ENCODE measurements around the gene PSD4.

The PSD4 gene

GRCh38 chr2:113226462-113226861, 52.7 kb downstream of the PSD4 start:
- no peak for DNase-seq

GRCh38 chr2:113227290-113227689, 53.5 kb downstream of the PSD4 start:
- no peak for DNase-seq

DNA sequence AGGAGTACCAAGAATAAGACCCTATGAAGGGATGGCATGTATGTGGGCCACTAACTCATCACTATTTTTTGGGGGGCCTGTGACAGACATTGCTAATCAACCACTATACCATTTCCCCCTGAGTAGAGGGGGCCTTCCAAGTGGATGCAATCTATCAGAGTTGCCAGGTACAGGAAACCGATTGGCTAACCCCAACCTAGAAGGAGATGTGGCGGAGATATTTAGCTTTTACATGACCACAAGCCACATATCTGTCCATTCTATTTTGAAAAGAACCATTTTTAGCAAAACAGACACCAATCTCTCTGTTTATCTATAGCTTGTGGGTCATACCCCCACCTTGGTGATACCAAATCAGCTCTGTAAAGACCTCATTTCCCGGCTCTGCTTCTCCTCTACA, 53.9 kb downstream of the PSD4 start:
- no peak for DNase-seq

DNA sequence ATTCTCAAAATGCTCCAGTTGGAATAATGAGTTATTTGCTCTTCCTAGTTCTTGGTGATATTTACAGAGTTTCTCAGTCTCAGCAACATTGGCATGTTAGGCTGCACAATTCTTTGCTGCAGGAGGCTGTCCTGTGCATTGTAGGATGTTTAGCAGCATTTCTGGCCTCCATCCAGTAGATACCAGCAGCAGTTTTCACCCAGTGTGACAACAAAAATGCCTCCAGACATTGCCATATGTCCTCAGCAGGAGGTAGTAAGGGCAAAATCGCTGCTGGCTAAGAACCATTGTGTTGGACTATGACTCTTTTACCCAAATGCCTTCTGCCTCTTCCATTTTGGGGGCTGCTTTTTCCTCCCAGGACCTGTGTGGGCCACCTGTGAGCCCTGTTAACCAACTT, 54.6 kb downstream of the PSD4 start:
- DNase-seq: no peak

- DNase-seq: no peak
Measured at GRCh38 chr2:113228991-113229716, 55.4 kb downstream of the PSD4 start.

- DNase-seq: no peak
Measured at GRCh38 chr2:113229795-113230194, 56.0 kb downstream of the PSD4 start.

DNA sequence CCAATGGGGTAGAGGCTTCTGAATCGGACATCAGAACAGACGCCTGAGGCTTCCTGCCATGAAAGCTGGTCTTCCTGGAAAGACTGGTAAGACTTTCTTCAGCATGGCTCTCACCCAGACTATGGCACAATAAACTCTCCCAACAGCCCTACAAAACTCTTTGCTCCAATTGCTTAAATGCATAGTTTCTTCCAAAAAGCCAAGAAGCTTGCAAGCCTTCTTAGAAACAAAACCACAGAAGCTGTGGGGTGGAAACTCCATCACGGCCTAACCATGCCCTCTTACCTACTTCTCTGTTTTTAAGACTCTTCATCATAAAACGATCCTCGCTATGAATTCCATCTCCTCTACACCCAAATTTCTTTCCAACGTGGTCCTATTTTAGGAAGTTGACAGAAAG, 56.8 kb downstream of the PSD4 start:
- DNase-seq: no peak

DNA sequence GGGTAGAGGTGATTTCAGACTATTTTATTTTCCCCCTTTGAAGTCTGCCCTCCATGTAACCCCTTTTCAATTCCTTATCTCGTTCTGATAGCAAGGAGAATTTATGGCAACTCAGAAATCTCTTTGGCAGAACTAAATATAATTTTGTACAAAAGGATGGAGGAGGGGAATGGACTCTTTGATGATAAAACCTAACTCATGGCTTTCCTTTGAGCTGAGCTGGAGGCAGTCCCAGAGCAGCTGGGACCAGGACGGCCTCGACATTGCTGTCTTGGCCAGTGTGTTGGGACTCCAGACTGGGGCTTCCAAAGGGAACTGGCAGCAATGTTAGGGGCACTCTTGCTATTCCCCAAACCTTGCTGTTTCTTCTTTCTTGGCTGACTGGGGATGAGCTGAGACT, 57.3 kb downstream of the PSD4 start:
- no peak for DNase-seq

DNA sequence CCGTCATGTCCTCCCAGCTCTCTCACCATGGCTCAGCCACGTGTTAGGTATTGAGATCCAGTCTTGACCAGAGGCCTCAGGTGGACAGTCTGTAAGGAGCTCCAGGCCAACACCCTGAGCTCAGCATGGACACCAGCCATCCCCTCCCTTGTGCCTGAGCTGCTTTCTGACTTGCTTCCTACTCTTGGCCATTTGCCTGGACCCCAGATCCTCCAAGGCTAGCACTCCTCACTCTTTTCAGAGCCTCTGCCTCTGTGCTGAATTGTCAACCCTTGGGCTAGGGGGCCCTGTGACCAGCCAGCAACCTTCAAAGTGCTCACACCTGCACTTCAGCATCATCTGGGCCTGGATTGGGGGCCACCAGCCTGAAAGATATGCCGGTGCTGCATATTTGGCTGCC, 58.4 kb downstream of the PSD4 start:
- no peak for DNase-seq

GRCh38 chr2:113232740-113233139, 59.0 kb downstream of the PSD4 start:
- no peak for DNase-seq

GRCh38 chr2:113233593-113234550, 60.1 kb downstream of the PSD4 start:
- DNase-seq: no peak

- no peak for DNase-seq
Measured at GRCh38 chr2:113234721-113235346, 61.1 kb downstream of the PSD4 start.

- DNase-seq: peak; percentile 71
Measured at GRCh38 chr2:113235347-113236226, 61.8 kb downstream of the PSD4 start.

- no peak for DNase-seq
Measured at GRCh38 chr2:113236367-113237159, 62.8 kb downstream of the PSD4 start.

DNA sequence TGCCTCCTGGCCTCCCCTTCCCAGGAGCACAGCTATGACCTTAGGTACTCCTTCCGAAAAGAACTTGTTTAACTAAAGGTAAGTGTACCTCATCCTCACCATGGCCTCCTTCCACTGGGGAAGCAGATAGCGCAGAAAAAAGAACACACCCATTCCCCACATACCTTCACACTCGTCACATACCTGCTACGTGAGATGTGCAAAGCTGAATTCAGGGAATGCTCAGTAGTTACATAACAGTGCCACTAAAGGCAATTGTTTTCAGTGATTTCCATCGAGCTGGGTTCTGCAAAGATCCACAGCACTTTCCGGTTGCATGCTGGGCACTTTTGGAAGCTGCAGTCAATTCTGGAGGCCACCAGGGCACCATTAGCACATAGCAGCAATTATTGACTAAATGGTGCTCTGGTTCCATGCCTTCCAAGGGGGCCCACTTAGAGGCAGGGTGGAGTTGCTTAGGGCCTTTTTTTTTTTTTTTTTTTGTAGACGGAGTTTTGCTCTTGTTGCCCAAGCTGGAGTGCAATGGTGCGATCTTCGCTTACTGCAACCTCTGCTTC, 63.9 kb downstream of the PSD4 start:
- no peak for DNase-seq

DNA sequence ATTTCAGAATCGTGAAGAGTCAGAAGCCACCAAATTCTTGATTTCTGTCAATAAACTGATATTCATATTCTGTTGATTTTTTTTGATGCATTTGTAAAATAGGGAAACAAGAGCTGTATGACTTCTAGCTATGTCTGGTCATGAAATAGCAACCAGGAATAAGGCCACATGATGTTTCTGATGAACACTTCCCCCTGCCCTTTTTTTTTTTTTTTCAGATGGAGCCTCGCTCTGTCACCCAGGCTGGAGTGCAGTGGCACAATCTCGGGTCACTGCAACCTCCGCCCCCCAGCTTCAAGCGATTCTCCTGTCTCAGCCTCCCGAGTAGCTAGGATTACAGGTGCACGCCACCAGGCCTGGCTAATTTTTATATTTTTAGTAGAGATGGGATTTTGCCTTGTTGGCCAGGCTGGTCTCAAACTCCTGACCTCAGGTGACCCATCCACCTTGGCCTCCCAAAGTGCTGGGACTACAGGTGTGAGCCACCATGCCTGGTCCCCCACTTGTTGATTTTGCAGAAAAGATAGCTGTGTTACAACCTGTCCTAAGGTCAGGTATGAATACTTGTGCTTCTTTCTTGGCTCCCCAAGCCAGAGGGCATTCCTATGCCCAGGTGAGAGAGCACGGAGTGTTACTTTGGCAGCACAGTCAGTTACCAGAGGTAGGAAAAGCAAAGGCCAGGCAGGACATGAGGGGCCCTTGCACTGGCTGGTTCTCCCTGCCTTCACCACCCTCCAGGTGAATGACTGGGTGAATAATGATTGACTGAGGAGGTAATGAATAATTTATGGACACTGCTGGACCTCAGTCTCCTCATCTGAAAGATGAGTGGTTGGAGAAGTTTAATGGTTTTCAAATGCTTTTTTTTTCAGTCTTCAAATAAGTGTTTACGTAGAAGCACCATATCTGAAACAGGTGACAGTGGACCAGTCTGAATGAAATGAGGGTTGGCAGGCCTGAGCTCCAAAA, 65.4 kb downstream of the PSD4 start:
- DNase-seq: no peak

- DNase-seq: peak; percentile 86
Measured at GRCh38 chr2:113240150-113240914, 66.6 kb downstream of the PSD4 start.

DNA sequence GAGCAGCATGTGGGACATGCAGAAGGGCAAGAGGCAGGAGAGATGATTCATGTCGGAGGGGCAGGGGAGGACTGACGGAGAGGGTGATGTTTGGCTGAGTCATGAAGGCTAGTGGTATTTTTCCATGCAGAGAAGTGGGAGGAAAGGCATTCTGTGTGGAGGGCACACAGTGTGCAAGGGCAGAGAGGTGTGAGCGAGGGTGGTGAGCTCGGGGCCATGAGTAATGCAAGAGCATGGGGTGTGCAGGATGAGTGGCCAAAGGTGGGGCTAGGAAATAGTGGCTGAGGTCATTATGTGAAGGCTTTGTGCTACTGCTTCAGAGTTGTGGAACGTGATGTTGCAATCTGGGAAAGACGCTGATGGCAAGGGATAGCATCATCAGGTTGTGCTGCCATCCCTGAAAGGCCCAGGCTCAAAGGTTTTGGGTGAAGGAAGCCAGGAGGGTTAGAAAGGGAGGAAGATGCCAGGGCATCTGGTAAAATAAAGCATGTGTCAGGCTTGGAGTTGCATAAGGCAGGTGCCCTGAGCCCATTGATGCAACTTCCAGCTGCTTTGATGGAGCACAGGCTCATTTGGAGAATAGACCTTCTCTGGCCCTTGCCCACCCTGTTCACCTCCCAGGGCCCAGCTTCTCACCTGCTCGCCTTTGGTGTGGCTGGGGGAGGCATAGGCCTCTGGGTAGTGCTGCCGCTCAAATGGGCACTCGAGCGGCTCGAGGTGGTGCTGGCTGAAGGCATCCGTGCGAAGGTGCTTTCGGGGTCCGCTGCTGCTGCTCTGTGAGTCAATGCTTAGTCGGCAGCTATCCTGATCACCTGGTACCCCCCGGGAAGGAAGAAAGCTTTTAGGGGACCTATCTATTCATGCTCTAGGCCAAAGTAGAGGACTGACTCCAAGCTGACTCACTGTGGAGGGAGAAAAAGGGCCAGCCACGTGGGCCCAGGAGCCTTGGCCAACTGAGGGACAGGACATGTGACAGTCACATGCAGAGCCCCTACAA, 67.4 kb downstream of the PSD4 start:
- DNase-seq: peak; percentile 96

All from fibroblast of upper back skin (primary cell).